SKM-1 (cell line): ENCODE results near the gene STAP2.
A peak's percentile ranks its signal among the peaks of the same experiment; 100 is the strongest.

Source experiments
- DNase-seq: peaks from one replicate; lab custom pipeline; 2025; ENCODE audit not compliant: unreplicated experiment; lab: John Stamatoyannopoulos, UW

Gene STAP2

GRCh38 chr19:4328243-4328990 lies 10.2 kb downstream of the STAP2 start:
- peak; percentile 97 for DNase-seq

DNA sequence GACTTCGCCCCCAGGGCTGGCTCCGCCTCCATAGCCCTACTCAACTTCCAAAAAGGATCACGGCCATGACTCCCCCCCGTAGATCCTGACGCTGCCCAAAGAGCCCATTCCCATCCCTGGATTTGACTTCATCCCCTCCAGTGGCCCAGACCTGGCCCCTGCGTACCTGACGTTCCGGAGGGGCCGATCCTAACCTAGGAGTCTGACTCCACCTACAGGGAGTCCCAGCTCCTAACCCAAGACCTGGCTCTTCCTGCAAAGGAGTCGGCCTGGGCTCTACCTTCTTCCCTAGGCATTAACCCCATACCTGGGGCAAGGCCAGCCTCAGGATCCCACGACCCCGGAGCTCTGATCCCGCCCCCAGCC lies 10.8 kb downstream of the STAP2 start:
- DNase-seq: no peak

- peak; percentile 33 for DNase-seq
Observed at GRCh38 chr19:4327252-4327876, 11.3 kb downstream of the STAP2 start.

DNA sequence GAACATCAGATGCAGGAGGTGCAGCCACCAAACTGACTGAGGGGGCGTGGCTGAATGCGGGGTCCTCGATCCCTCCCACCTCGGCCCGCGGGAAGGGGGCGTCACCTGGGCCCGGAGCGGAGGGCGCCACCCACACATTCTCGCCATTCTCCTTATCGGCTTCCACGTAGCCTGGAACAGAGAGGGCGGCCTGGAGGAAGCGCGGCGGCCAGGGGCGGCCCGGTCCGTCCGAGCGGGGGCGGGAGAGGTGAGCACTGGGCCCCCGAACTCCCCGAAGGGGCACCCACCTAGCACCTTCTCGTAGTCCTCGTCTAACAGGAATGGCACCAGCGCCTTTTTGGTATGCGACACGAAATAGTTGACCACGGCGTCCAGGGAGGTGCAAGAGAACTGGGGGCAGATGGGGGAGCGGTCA lies 11.8 kb downstream of the STAP2 start:
- no peak for DNase-seq

DNA sequence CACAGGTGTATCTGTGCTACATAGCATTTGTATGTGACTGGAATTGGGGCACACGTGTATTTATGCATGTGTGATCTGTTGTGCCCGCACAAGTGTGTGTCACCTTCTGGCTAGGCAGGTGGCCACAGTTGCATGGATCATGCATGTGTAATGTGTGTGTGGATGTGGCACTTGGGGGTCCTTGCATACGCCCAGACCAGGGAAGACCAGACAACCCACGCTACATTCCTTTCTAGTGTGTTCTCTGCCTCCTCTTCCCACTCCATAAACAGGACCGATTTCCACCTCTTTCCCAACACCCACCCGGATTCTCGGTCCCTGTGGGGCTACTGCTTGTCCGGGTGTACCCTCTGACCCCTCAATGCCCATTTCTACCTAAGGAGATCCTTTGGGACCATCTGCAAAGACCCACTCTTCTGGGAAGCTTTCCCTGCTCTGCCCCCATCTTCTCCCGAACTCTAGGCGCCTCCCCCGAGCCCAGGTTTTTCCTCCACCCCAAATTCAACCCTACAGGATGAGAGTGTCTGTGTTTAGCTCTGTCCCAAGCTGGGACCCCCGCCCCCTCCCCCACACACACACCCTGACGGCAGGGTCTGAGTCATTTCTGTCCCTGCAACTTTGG lies 12.3 kb downstream of the STAP2 start:
- no peak for DNase-seq

DNA sequence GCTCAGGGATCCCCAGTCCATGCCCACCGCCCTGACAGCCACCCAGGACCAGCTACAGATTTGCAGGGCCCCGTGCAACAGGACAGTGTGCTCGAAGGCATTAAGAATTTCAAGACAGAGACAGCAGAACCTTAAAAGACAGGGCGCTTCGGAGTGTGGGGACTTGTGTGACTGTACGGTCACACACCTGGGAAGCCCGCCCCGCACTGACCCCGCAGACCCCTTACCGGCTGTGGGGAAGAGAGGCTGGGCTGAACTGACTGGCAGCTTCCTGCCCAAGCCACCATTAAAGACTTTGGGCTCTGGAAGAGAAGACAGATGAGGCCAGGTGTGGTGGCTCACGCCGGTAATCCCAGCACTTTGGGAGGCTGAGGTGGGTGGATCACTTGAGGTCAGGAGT lies 14.4 kb downstream of the STAP2 start:
- DNase-seq: no peak

DNA sequence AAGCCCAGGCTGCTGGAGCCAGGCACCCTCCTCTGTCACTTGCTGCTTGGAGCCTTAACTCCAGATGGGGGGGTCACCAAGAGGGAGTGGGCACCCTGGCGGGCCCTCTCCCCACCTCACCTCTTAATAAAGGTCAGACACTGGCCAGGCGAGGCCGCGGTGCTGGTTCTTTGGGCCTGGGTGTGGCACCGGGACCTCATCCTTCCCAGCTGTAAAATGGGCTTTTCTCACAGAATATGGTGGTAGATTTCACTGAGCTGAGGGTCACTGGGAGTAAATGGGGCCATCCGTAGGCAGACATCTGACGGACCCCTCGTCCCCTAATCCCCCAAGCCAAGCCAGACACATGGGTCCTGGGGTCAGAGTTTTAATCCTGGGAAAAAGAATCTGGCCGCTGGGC lies 14.9 kb downstream of the STAP2 start:
- no peak for DNase-seq

DNA sequence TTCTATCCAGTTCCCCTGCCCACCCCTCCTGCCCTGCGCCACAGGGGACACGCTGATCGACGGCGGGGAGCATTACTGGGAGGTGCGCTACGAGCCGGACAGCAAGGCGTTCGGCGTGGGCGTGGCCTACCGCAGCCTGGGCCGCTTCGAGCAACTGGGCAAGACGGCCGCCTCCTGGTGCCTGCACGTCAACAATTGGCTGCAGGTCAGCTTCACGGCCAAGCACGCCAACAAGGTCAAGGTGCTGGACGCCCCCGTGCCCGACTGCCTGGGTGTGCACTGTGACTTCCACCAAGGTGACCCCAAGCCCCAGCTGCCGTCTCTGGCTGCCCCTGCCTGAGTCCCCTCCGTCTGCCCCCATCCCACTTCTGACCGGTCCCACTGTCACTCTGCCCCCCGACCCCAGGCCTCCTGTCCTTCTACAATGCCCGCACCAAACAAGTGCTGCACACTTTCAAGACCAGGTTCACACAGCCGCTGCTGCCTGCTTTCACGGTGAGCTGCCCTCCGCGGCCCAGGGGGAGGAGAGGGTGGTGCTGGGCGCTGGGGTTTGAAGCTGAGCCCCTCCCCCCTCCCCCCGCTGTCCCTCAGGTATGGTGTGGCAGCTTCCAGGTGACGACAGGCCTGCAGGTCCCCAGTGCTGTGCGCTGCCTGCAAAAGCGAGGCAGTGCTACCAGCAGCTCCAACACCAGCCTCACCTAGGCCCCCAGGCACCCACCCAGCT lies 15.5 kb downstream of the STAP2 start:
- DNase-seq: no peak

DNA sequence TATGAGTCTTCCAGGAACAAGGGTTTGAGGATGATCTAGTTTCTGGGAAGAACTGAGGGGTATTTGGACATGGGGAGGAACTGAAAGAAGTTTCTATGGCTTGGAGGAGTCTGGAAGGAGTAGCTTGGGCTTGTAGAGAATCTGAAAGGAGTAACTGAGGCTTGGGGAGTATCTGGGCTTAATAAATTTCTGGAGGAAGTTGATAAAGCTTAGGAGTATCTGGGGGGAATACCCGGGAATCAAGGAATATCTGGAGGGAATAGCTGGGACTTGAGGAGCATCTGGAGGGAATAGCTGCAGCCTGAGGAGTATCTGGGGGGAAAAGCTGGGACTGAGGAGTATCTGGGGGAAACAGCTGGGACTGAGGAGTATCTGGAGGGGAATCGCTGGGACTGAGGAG lies 18.2 kb downstream of the STAP2 start:
- DNase-seq: no peak

DNA sequence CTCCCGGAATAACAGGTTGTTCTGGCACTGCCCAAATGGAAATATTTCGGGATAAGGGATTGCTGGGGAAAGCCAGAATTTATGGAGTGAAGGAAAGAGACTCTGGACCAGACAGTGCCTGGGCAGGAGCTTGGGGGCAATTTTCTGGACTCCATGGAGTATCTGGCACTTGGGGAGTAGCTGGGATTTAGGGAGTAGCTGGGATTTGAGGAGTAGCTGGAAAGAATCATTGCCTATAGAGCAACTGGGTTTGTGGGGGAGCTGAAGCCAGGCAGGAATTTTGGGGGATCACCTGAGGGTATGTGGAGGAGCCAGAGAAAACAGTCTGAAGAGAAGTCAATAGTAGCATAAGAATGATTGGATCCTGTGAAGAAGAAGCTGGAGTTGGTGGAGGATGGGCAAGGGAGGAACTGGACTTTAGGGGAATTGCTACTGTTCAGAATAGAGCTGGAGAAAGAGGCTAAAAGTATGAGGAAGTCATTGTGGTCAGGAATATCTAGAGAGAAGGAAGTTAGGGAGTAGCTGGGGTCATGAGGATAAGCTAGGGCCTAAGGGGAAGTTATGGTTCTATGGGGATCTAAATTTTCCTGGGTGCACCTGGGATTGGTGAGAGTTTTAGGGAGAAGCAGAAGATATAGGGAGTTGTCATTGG lies 19.4 kb downstream of the STAP2 start:
- peak; percentile 38 for DNase-seq

- no peak for DNase-seq
Observed at GRCh38 chr19:4318460-4318859, 20.2 kb downstream of the STAP2 start.

- DNase-seq: no peak
Observed at GRCh38 chr19:4316956-4317355, 21.7 kb downstream of the STAP2 start.

GRCh38 chr19:4313847-4314490 lies 24.7 kb downstream of the STAP2 start:
- DNase-seq: no peak

- DNase-seq: no peak
Observed at GRCh38 chr19:4310247-4311121, 28.1 kb downstream of the STAP2 start.

GRCh38 chr19:4305659-4306058 lies 33.0 kb downstream of the STAP2 start:
- no peak for DNase-seq

DNA sequence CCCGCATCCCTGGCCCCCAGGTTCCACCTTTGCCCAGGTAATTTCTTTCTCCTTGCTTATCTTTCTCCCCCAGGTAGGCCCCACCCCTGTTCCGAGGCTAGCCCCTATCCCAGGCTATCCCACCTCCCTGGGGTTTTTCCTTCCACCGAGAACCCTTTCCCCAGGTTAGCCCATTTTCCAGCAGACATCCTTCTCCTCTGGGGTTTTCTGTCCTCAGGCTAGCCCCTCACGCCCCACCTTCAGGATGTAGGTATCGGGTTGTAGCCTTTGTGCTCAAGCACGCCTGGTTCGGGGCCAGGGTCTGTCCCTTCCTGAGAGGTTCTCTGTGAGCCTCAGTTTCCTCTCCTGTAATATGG lies 33.4 kb downstream of the STAP2 start:
- no peak for DNase-seq

DNA sequence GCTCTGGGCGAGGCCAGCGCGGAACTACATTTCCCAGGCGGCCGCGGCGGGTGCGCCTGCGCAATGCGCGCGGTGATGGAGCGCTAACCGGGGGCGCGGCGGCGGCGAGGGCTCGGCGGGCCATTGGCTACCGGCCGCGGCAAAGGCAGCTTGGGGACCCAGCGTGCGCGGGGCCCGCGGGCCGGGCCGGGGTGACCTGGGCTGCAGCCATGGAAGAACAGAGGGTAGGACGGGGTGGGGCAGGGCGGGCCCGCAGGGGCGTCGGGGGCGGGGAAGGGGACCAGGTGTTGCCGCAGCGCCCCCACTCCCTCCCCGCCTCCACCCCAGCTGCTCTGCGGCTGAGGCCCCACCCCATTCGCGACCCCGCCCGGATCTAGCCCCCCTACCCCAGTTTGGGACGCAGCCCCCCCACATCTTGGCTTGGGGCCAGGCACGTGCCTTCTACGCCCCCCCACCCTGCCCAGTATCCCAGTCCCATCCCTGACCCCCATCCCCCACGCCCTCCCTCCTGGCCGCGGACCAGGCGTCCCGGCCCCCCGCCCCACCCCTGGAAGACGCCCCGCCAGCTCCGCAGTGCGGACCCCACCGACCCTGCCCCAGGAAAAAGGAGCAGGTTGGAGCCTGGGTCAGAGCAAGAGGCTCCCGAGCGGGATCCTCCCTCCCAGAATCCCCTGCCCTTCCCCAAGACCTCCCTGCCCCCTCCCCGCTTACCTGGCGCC lies 33.9 kb downstream of the STAP2 start, which contains the start of gene FSD1:
Gene FSD1, plus strand, starts transcription at position 61 of the 719 bp plus-strand sequence. Its CDS starts 149 bp downstream, at position 210.
- no peak for DNase-seq

DNA sequence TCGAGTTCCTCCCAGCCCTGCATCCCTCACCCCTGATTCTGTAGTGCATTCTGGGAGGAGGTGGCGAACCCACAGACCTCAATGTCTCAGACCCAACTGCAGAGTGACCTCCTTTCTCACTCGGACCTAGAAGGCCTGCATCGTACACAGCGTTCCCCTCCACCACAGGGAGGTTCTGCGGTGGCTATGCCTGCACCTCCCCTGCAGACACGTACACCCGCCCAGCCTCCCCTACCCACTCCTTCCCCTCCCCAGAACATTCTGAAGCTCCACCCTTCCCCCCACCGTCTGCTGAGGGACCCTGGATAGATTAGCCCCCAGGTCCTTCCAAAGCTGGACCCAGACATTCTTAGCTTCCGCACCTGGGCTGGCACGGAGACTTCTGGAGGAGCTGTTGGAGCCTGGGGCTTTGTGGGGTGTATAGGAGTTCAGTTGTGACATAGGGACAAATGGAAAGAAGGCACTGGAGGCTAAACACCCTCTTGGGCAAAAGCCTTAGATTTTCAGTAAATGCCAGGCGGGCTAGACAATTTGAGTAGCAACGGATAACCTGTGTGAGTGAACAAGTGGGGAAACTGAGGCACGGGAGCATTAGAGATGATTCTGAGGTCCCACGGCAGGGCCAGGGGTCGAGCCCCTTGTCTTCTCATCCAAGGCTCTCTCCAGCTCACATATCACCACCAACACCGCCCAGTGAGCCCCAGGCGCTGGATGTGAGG lies 34.6 kb downstream of the STAP2 start:
- no peak for DNase-seq
